ENCODE measurements around the gene STRIP1.
A peak's percentile ranks its signal among the peaks of the same experiment; 100 is the strongest.
"Not testable (repeated sequence)": the region's sequence is repeated elsewhere in the genome, so short reads cannot be mapped to it uniquely, and the experiment has no call there.

STRIP1 gene

DNA sequence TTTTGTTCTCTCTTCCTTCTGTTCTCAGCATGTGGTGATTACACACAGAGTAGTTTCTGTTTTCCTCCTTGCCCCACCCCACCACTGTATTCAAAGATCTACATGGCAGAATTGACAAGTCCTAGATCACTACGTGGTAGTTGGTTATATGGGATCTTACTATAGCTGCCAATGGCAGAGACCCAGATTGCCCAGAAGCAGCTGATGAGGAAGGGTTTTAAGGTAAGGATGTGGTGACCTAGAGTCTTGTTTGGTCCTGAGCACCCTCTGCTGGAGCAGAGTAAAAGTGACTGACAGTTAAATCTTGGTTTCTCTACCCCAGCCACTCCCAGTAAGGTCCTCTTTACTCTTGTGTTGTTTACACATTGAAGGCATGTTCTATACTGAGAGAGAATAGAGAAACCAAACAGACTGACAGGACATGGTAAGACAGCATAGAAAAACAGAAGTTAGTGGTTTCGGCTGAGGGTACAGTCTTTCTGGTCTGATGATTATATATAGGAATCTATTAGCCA is 22.8 kb upstream of the STRIP1 start:
- peak; percentile 85 for FAIRE-seq
- TF ChIP-seq POLR2A (IDR thresholded peaks at IDR 0.05; ENCODE audit: low read depth, low read length) = no peak
- no peak for TF ChIP-seq TAF1 (IDR thresholded peaks at IDR 0.05; ENCODE audit: borderline replicate concordance, low read depth, low read length)
- no peak for TF ChIP-seq POLR2AphosphoS5 (IDR thresholded peaks at IDR 0.05; ENCODE audit: low read depth, low read length)
- peak; percentile 28 for DNase-seq (ENCODE audit: insufficient read length)

- TF ChIP-seq TAF1 (IDR thresholded peaks at IDR 0.05; ENCODE audit: borderline replicate concordance, low read depth, low read length) (no peak), POLR2A (IDR thresholded peaks at IDR 0.05; ENCODE audit: low read depth, low read length) (no peak), POLR2AphosphoS5 (IDR thresholded peaks at IDR 0.05; ENCODE audit: low read depth, low read length) (no peak)
- peak; percentile 27 for FAIRE-seq
- DNase-seq (ENCODE audit: insufficient read length) = no peak
Observed at GRCh38 chr1:110012100-110012780, 22.2 kb upstream of the STRIP1 start.

GRCh38 chr1:110017792-110018191 is 16.6 kb upstream of the STRIP1 start:
- DNase-seq (ENCODE audit: insufficient read length) (no peak), FAIRE-seq (no peak)
- no peak for TF ChIP-seq POLR2AphosphoS5 (IDR thresholded peaks at IDR 0.05; ENCODE audit: low read depth, low read length)

- no peak for FAIRE-seq
- TF ChIP-seq POLR2A (IDR thresholded peaks at IDR 0.05; ENCODE audit: low read depth, low read length) (no peak), POLR2AphosphoS5 (IDR thresholded peaks at IDR 0.05; ENCODE audit: low read depth, low read length) (no peak), TAF1 (IDR thresholded peaks at IDR 0.05; ENCODE audit: borderline replicate concordance, low read depth, low read length) (no peak)
- DNase-seq (ENCODE audit: insufficient read length) = no peak
Observed at GRCh38 chr1:110018396-110018795, 16.0 kb upstream of the STRIP1 start.

DNA sequence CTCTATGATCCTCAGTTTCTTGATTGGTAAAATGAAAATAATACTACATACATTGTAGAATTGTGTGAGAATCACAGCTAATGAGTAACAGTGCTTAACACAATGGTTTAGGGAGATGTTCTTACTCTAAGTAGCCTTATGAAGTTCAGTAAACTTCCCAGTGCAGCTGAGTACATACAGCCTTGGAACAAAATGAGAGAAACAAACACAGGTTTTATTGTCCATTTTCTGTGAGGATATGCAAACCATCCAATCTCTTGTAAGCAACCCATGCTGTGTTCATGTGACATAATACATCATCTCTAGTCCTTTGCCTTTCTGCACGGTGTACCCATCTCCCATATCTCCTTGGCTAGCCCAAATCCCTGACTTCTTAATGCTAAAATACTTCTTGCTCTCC is 14.7 kb upstream of the STRIP1 start:
- FAIRE-seq (no peak), DNase-seq (ENCODE audit: insufficient read length) (no peak)
- no peak for TF ChIP-seq TAF1 (IDR thresholded peaks at IDR 0.05; ENCODE audit: borderline replicate concordance, low read depth, low read length)
- TF ChIP-seq POLR2A (IDR thresholded peaks at IDR 0.05; ENCODE audit: low read depth, low read length) = no peak
- no peak for TF ChIP-seq POLR2AphosphoS5 (IDR thresholded peaks at IDR 0.05; ENCODE audit: low read depth, low read length)

- FAIRE-seq = no peak
- no peak for DNase-seq (ENCODE audit: insufficient read length)
Observed at GRCh38 chr1:110021285-110021684, 13.1 kb upstream of the STRIP1 start.

DNA sequence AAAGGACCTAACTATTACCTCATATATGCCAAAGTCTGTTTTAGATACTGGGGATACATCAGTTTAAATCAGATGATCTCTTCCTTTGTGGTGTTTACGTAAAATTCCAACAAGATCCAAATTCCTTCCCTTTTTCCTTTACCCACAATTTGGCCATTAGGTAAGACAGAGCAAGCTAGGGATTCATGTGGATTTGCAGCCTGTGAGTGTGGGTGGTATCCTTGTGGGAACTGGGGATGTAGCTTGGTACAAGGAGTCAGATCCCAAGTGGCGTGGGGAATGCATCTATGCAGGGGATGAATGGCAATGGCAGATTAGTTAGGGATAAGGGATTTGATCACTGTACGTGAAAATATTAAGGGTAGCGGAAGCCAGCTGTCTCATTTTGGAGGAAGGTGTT is 9.8 kb upstream of the STRIP1 start:
- TF ChIP-seq TAF1 (IDR thresholded peaks at IDR 0.05; ENCODE audit: borderline replicate concordance, low read depth, low read length) (no peak), POLR2AphosphoS5 (IDR thresholded peaks at IDR 0.05; ENCODE audit: low read depth, low read length) (no peak), POLR2A (IDR thresholded peaks at IDR 0.05; ENCODE audit: low read depth, low read length) (no peak)
- no peak for FAIRE-seq
- no peak for DNase-seq (ENCODE audit: insufficient read length)

More at GRCh38 chr1:110021285-110021684, 13.1 kb upstream of the STRIP1 start:
- no peak for TF ChIP-seq POLR2A (IDR thresholded peaks at IDR 0.05; ENCODE audit: low read depth, low read length)
- TF ChIP-seq POLR2AphosphoS5 (IDR thresholded peaks at IDR 0.05; ENCODE audit: low read depth, low read length) = no peak
- TF ChIP-seq TAF1 (IDR thresholded peaks at IDR 0.05; ENCODE audit: borderline replicate concordance, low read depth, low read length) = no peak

- DNase-seq (ENCODE audit: insufficient read length); FAIRE-seq: not testable (repeated sequence)
Observed at GRCh38 chr1:110030687-110031086, 3.7 kb upstream of the STRIP1 start.

DNA sequence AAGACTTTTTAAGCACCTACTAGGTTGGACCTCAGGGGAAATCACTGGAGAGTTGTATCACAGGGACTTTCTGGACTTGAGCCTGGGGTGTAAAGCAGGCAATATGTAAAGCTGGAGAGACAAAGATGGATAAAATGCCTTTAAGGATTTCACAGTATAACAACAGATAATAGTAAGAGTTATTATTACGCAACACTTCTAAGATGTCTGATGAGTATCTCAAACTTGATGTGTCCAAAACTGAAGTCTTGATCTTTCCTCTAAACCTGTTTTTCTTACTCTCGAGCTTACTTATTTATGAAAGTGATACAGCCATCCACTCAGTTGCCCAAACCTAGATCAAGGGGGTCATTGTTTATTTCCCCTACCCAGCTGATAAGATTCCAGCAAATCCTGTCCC is 2.1 kb upstream of the STRIP1 start:
- FAIRE-seq (no peak), DNase-seq (ENCODE audit: insufficient read length) (no peak)
- TF ChIP-seq TAF1 (IDR thresholded peaks at IDR 0.05; ENCODE audit: borderline replicate concordance, low read depth, low read length) (no peak), POLR2A (IDR thresholded peaks at IDR 0.05; ENCODE audit: low read depth, low read length) (no peak), POLR2AphosphoS5 (IDR thresholded peaks at IDR 0.05; ENCODE audit: low read depth, low read length) (no peak)

- FAIRE-seq (no peak), DNase-seq (ENCODE audit: insufficient read length) (no peak)
- no peak for TF ChIP-seq POLR2A (IDR thresholded peaks at IDR 0.05; ENCODE audit: low read depth, low read length)
- TF ChIP-seq POLR2AphosphoS5 (IDR thresholded peaks at IDR 0.05; ENCODE audit: low read depth, low read length) = no peak
- TF ChIP-seq TAF1 (IDR thresholded peaks at IDR 0.05; ENCODE audit: borderline replicate concordance, low read depth, low read length) = no peak
Observed at GRCh38 chr1:110033421-110033820, 1.0 kb upstream of the STRIP1 start.

DNA sequence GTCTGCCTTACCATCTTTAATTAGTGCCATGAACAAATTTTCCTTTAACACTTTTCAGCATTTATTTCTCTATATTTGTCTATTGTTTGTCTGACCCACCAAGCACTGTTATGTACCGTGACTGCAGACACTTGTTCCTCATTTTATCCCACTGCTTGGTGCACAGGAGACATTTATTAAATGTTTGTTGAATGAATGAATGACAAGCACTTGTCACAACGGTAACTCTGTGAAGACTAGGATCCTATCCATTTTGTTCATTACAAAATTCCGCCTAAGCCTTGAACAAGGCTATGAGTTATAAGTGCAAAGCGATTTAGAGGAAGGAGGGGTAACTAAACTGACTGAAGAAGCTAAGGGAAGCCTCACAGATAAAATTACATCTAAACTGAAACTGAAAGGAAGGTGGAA is 379 bp upstream of the STRIP1 start:
- FAIRE-seq = no peak
- no peak for TF ChIP-seq POLR2A (IDR thresholded peaks at IDR 0.05; ENCODE audit: low read depth, low read length)
- TF ChIP-seq TAF1 (IDR thresholded peaks at IDR 0.05; ENCODE audit: borderline replicate concordance, low read depth, low read length) = 0 out of 2 replicates have a peak, but pooled peaks have one; percentile 25
- no peak for TF ChIP-seq POLR2AphosphoS5 (IDR thresholded peaks at IDR 0.05; ENCODE audit: low read depth, low read length)

DNA sequence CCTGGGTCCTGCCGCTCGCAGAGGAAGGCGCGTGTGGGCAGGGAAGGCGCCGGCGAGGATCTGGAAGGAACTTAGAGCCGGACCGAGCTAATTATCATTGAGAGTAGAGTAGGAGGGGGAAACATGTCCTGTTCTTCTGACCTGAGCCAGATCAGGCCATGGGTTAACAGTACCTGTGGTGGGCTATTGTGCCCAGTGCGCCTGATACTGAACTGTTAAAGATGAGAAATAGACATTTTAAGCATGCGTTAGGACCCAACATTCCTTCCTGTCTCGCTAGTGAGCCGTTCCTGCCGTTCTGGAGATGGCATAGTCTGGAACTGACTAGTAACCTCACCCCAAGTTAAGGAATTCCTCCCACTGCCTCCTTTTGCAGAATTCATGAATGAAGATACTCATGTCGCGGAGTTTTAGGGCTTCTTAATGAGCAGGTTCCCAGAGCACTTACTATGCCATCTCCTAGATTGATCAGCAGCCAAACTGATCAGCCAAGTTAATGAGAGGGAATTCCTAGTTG is 870 bp downstream of the STRIP1 start:
- no peak for TF ChIP-seq POLR2A (IDR thresholded peaks at IDR 0.05; ENCODE audit: low read depth, low read length)
- TF ChIP-seq TAF1 (IDR thresholded peaks at IDR 0.05; ENCODE audit: borderline replicate concordance, low read depth, low read length) = no peak
- TF ChIP-seq POLR2AphosphoS5 (IDR thresholded peaks at IDR 0.05; ENCODE audit: low read depth, low read length) = no peak
- DNase-seq (ENCODE audit: insufficient read length) (no peak), FAIRE-seq (no peak)

More for the DNA sequence above, 379 bp upstream of the STRIP1 start:
- no peak for DNase-seq (ENCODE audit: insufficient read length)
